ENCODE data around the gene CFAP65.

The CFAP65 gene

DNA sequence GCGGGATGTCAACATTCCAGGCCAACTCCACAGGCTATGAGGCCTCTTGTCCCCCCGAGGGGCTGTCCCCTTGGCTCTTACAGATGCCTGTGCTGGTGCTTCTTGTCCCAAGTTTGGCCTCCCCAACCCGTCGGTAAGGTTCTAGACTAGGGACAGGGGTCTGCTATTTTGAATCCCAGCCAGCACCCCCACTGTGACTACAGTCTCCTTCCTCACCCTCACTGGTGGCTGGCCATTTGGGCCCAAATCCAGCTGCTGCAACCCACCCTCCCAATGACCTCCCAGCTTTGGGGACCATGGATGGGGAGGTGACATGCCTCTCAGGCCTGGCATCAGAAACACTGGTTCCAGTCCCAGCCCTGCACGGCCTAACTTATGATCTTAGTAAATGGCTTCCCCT, 18.7 kb downstream of the CFAP65 start:
- Histone ChIP-seq H3K27me3 (ENCODE audit: insufficient read depth, low read length, poor library complexity) (no peaks in the 10 kb centered on the region), H3K27ac (ENCODE audit: low read depth, low read length) (no peak overlapping the region), H2BK5ac (ENCODE audit: low read length) (no peak overlapping the region), H3K4me1 (ENCODE audit: control insufficient read depth, low read depth, low read length) (no peaks in the 10 kb centered on the region), H3K56ac (ENCODE audit: low read length) (no peak overlapping the region), H3K36me3 (ENCODE audit: control insufficient read depth, insufficient read depth, low read length) (no peaks in the 10 kb centered on the region), H2BK120ac (ENCODE audit: low read depth, low read length) (no peak overlapping the region), H3K9ac (ENCODE audit: low read length) (no peak overlapping the region), H3K18ac (ENCODE audit: low read length) (no peak overlapping the region), H3K4me2 (ENCODE audit: low read length) (no peak overlapping the region), H3K4me3 (ENCODE audit: low read length) (no peak overlapping the region), H4K8ac (ENCODE audit: low read depth, low read length) (no peak overlapping the region), H3K23ac (ENCODE audit: low read length) (no peak overlapping the region), H2AK5ac (ENCODE audit: low read length) (no peak overlapping the region), H3K4ac (ENCODE audit: low read depth, low read length) (no peak overlapping the region), H4K5ac (ENCODE audit: low read length) (no peak overlapping the region), H2BK15ac (replicated peaks; ENCODE audit: low read depth) (no peak overlapping the region), H3K79me1 (ENCODE audit: low read length) (no peaks in the 10 kb centered on the region), H3K79me2 (ENCODE audit: control insufficient read depth, insufficient read depth, low read length) (no peaks in the 10 kb centered on the region)
- no peak for DNase-seq
- WGBS (ENCODE audit: extremely low coverage, insufficient coverage, low lambda C conversion rate), result no CpG with 5 or more reads among the region's 5 CpGs

DNA sequence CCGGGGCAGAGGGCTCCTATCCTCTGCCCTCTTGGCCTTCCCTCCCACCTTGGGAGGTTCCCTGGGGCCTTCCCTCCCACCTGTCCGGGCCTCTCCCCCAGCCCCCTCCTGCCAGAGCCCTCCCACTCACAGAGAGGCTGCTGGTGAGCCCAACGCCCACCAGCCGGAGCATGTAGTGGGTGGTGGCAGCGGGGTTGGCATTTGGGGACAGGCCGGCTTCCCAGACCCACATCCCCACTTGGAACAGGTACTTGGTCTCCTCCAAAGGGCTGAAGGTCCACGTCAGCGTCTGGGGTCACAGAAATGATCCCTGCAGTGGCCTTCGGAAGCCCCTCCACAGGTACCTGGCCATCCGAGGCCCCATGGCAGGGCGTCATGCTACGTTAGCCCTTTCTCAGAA, 19.3 kb downstream of the CFAP65 start:
- no peaks in the 10 kb centered on the region for H3K36me3 ChIP-seq (ENCODE audit: control insufficient read depth, insufficient read depth, low read length)
- H3K56ac ChIP-seq (ENCODE audit: low read length), result no peak overlapping the region
- no peak overlapping the region for H4K5ac ChIP-seq (ENCODE audit: low read length)
- WGBS (ENCODE audit: extremely low coverage, insufficient coverage, low lambda C conversion rate), result no CpG with 5 or more reads among the region's 12 CpGs
- no peak overlapping the region for H3K4me3 ChIP-seq (ENCODE audit: low read length)
- no peak overlapping the region for H3K9ac ChIP-seq (ENCODE audit: low read length)
- no peak overlapping the region for H3K23ac ChIP-seq (ENCODE audit: low read length)
- no peaks in the 10 kb centered on the region for H3K27me3 ChIP-seq (ENCODE audit: insufficient read depth, low read length, poor library complexity)
- no peak overlapping the region for H3K18ac ChIP-seq (ENCODE audit: low read length)
- no peaks in the 10 kb centered on the region for H3K79me2 ChIP-seq (ENCODE audit: control insufficient read depth, insufficient read depth, low read length)
- no peak overlapping the region for H3K4me2 ChIP-seq (ENCODE audit: low read length)
- no peaks in the 10 kb centered on the region for H3K4me1 ChIP-seq (ENCODE audit: control insufficient read depth, low read depth, low read length)
- H2BK5ac ChIP-seq (ENCODE audit: low read length), result no peak overlapping the region
- no peak overlapping the region for H2AK5ac ChIP-seq (ENCODE audit: low read length)
- no peak overlapping the region for H2BK15ac ChIP-seq (replicated peaks; ENCODE audit: low read depth)
- H3K4ac ChIP-seq (ENCODE audit: low read depth, low read length), result no peak overlapping the region
- no peak overlapping the region for H2BK120ac ChIP-seq (ENCODE audit: low read depth, low read length)
- no peak overlapping the region for H3K27ac ChIP-seq (ENCODE audit: low read depth, low read length)
- no peak overlapping the region for H4K8ac ChIP-seq (ENCODE audit: low read depth, low read length)
- DNase-seq, result no peak
- no peaks in the 10 kb centered on the region for H3K79me1 ChIP-seq (ENCODE audit: low read length)

DNA sequence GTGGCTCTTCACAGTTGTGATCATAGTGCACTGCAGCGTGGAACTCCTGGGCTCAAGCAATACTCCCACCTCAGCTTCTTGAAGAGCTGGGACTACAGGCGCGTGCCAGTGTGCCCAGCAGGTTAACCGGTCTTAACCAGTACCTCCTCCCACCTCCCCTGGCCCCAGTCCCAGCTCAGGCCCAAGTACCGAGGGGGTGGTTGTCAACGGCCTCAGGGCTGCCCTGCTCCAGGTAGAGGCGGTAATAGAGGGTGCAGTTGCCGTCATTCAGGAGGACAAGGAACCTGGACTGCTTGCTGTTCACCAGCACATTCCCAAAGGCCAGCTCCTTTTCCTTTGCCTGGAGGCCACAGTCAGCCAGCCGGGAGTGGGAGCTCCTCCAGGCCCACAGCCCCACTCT, 19.7 kb downstream of the CFAP65 start:
- no peak overlapping the region for H3K4ac ChIP-seq (ENCODE audit: low read depth, low read length)
- WGBS (ENCODE audit: extremely low coverage, insufficient coverage, low lambda C conversion rate), result no CpG with 5 or more reads among the region's 9 CpGs
- H3K4me1 ChIP-seq (ENCODE audit: control insufficient read depth, low read depth, low read length), result no peaks in the 10 kb centered on the region
- H3K9ac ChIP-seq (ENCODE audit: low read length), result no peak overlapping the region
- H3K36me3 ChIP-seq (ENCODE audit: control insufficient read depth, insufficient read depth, low read length), result no peaks in the 10 kb centered on the region
- no peak overlapping the region for H2BK15ac ChIP-seq (replicated peaks; ENCODE audit: low read depth)
- H4K5ac ChIP-seq (ENCODE audit: low read length), result no peak overlapping the region
- no peak overlapping the region for H2AK5ac ChIP-seq (ENCODE audit: low read length)
- H3K18ac ChIP-seq (ENCODE audit: low read length), result no peak overlapping the region
- no peaks in the 10 kb centered on the region for H3K27me3 ChIP-seq (ENCODE audit: insufficient read depth, low read length, poor library complexity)
- no peaks in the 10 kb centered on the region for H3K79me1 ChIP-seq (ENCODE audit: low read length)
- H4K8ac ChIP-seq (ENCODE audit: low read depth, low read length), result no peak overlapping the region
- no peaks in the 10 kb centered on the region for H3K79me2 ChIP-seq (ENCODE audit: control insufficient read depth, insufficient read depth, low read length)
- H3K23ac ChIP-seq (ENCODE audit: low read length), result no peak overlapping the region
- no peak overlapping the region for H2BK120ac ChIP-seq (ENCODE audit: low read depth, low read length)
- H2BK5ac ChIP-seq (ENCODE audit: low read length), result no peak overlapping the region
- no peak for DNase-seq
- no peak overlapping the region for H3K27ac ChIP-seq (ENCODE audit: low read depth, low read length)
- no peak overlapping the region for H3K56ac ChIP-seq (ENCODE audit: low read length)
- H3K4me3 ChIP-seq (ENCODE audit: low read length), result no peak overlapping the region
- no peak overlapping the region for H3K4me2 ChIP-seq (ENCODE audit: low read length)

DNA sequence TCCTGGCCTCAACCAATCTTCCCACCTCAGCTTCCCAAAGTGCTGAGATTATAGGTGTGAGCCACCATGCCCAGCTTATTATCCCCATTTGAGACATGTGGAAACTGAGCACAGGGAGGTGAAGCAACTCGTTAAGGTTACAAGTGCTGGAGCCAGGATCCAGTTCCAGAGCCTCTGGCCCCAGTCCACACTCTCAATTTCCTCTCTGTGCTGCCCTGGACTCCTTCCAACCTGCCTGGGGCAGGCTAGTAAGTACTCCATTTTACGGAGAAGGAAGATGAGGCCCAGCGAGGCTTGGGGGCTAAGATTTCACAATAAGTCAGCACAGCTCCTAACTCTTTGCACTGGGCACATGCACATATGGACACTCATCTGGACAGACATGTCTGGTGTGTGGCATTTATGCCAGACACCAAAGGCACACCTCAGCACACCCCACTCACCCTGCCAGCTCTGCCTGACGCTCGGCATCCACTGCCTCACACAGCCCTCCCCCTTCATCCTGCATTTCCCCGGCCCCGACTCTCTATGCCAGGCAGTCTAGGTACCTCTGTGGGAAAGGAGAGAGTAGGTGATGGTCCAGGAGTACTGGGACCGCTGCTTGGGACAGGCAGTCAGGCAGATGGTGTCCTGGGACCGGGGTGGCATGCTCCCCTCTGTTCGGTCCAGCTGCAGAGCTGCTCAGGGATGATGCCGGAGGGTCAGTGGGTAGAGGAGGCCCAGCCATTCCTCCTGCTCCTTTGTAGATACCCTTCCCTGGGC, 20.5 kb downstream of the CFAP65 start:
- Histone ChIP-seq H2BK120ac (ENCODE audit: low read depth, low read length) (no peak overlapping the region), H3K36me3 (ENCODE audit: control insufficient read depth, insufficient read depth, low read length) (no peaks in the 10 kb centered on the region), H3K23ac (ENCODE audit: low read length) (no peak overlapping the region), H3K4me1 (ENCODE audit: control insufficient read depth, low read depth, low read length) (no peaks in the 10 kb centered on the region), H3K18ac (ENCODE audit: low read length) (no peak overlapping the region), H4K8ac (ENCODE audit: low read depth, low read length) (no peak overlapping the region), H4K5ac (ENCODE audit: low read length) (no peak overlapping the region), H3K9ac (ENCODE audit: low read length) (no peak overlapping the region), H2BK5ac (ENCODE audit: low read length) (no peak overlapping the region), H3K56ac (ENCODE audit: low read length) (no peak overlapping the region), H3K79me1 (ENCODE audit: low read length) (no peaks in the 10 kb centered on the region), H3K27me3 (ENCODE audit: insufficient read depth, low read length, poor library complexity) (no peaks in the 10 kb centered on the region), H2AK5ac (ENCODE audit: low read length) (no peak overlapping the region), H3K27ac (ENCODE audit: low read depth, low read length) (no peak overlapping the region), H3K79me2 (ENCODE audit: control insufficient read depth, insufficient read depth, low read length) (no peaks in the 10 kb centered on the region), H3K4me2 (ENCODE audit: low read length) (no peak overlapping the region), H3K4me3 (ENCODE audit: low read length) (no peak overlapping the region), H2BK15ac (replicated peaks; ENCODE audit: low read depth) (no peak overlapping the region), H3K4ac (ENCODE audit: low read depth, low read length) (no peak overlapping the region)
- DNase-seq, result no peak
- no CpG with 5 or more reads among the region's 11 CpGs for WGBS (ENCODE audit: extremely low coverage, insufficient coverage, low lambda C conversion rate)

DNA sequence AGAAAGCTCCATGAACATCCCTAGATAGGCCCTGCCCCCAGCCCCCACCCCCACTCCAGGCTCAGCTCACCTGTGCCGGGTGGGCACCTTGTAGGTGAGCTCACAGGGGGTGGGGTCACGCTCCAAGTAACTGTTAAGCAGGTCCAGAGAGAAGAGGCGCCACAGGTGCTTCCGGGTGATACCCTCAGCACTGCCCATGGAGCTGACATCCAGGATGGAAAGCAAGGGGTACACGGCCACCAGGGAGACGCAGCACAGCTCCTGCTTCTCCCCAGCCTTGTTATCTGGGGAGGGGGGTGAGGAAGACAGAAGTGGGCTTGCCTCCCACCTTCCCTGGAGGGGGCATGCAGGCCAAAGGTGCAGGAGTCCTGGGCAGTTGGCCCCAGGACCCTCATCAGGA, 21.9 kb downstream of the CFAP65 start:
- Histone ChIP-seq H3K4ac (ENCODE audit: low read depth, low read length) (no peak overlapping the region), H3K4me2 (ENCODE audit: low read length) (no peak overlapping the region), H2BK15ac (replicated peaks; ENCODE audit: low read depth) (no peak overlapping the region), H2BK5ac (ENCODE audit: low read length) (no peak overlapping the region), H3K23ac (ENCODE audit: low read length) (no peak overlapping the region), H3K79me2 (ENCODE audit: control insufficient read depth, insufficient read depth, low read length) (no peaks in the 10 kb centered on the region), H3K36me3 (ENCODE audit: control insufficient read depth, insufficient read depth, low read length) (no peaks in the 10 kb centered on the region), H3K4me3 (ENCODE audit: low read length) (no peak overlapping the region), H3K79me1 (ENCODE audit: low read length) (no peaks in the 10 kb centered on the region), H4K8ac (ENCODE audit: low read depth, low read length) (no peak overlapping the region), H3K27me3 (ENCODE audit: insufficient read depth, low read length, poor library complexity) (no peaks in the 10 kb centered on the region), H3K18ac (ENCODE audit: low read length) (no peak overlapping the region), H3K9ac (ENCODE audit: low read length) (no peak overlapping the region), H3K4me1 (ENCODE audit: control insufficient read depth, low read depth, low read length) (no peaks in the 10 kb centered on the region), H3K27ac (ENCODE audit: low read depth, low read length) (no peak overlapping the region), H2AK5ac (ENCODE audit: low read length) (no peak overlapping the region), H3K56ac (ENCODE audit: low read length) (no peak overlapping the region), H2BK120ac (ENCODE audit: low read depth, low read length) (no peak overlapping the region), H4K5ac (ENCODE audit: low read length) (no peak overlapping the region)
- no CpG with 5 or more reads among the region's 6 CpGs for WGBS (ENCODE audit: extremely low coverage, insufficient coverage, low lambda C conversion rate)
- no peak for DNase-seq

DNA sequence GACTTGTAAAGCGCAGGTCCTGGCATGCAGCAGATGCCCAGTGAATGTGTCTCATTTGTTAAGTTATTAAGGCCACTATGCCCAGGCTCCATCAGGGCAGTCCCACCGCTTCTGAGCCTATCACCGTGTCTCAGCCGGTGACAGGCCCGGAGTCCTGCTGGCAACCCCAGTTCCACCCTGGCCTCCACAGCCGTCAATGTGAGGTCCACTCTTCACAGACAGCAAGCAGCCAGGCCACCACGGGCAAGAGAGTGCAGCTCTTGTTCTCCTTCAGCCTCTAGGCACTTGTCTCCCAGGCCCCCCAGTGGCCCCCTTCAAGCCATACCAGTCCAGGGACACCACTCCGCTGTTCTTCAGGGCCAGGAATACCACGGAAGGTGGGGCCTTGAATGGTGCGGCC, 22.6 kb downstream of the CFAP65 start:
- no peak overlapping the region for H3K9ac ChIP-seq (ENCODE audit: low read length)
- H3K4ac ChIP-seq (ENCODE audit: low read depth, low read length), result no peak overlapping the region
- no peak overlapping the region for H3K4me3 ChIP-seq (ENCODE audit: low read length)
- no peak overlapping the region for H3K23ac ChIP-seq (ENCODE audit: low read length)
- H3K4me2 ChIP-seq (ENCODE audit: low read length), result no peak overlapping the region
- no peak overlapping the region for H4K5ac ChIP-seq (ENCODE audit: low read length)
- no peak overlapping the region for H3K27ac ChIP-seq (ENCODE audit: low read depth, low read length)
- H2BK15ac ChIP-seq (replicated peaks; ENCODE audit: low read depth), result no peak overlapping the region
- H4K8ac ChIP-seq (ENCODE audit: low read depth, low read length), result no peak overlapping the region
- no peaks in the 10 kb centered on the region for H3K36me3 ChIP-seq (ENCODE audit: control insufficient read depth, insufficient read depth, low read length)
- no peak overlapping the region for H3K56ac ChIP-seq (ENCODE audit: low read length)
- no peak overlapping the region for H2AK5ac ChIP-seq (ENCODE audit: low read length)
- H3K27me3 ChIP-seq (ENCODE audit: insufficient read depth, low read length, poor library complexity), result no peaks in the 10 kb centered on the region
- WGBS (ENCODE audit: extremely low coverage, insufficient coverage, low lambda C conversion rate), result no CpG with 5 or more reads among the region's 10 CpGs
- DNase-seq, result no peak
- no peaks in the 10 kb centered on the region for H3K4me1 ChIP-seq (ENCODE audit: control insufficient read depth, low read depth, low read length)
- no peaks in the 10 kb centered on the region for H3K79me1 ChIP-seq (ENCODE audit: low read length)
- no peak overlapping the region for H3K18ac ChIP-seq (ENCODE audit: low read length)
- H2BK5ac ChIP-seq (ENCODE audit: low read length), result no peak overlapping the region
- no peaks in the 10 kb centered on the region for H3K79me2 ChIP-seq (ENCODE audit: control insufficient read depth, insufficient read depth, low read length)
- no peak overlapping the region for H2BK120ac ChIP-seq (ENCODE audit: low read depth, low read length)

Data from mesendoderm (in vitro differentiated cells).